HepG2 (cell line): ENCODE measurements around the gene MACROD2. TPM values are rescaled to one million over a fixed set of nuclear protein-coding genes. Genes with fewer than 3 reads are reported as not detected.

Source experiments
- AFF4 ChIP-seq: sonication (generic); formaldehyde crosslinking; IDR thresholded peaks from 2 replicates; pipeline ENCODE4 v1.4.0; 2020; ENCODE audit warnings: missing genetic modification reagents
- CC2D1A ChIP-seq: sonication (generic); formaldehyde crosslinking; IDR thresholded peaks from 2 replicates; pipeline ENCODE4 v1.8.1; 2023; ENCODE audit warnings: mild to moderate bottlenecking, missing genetic modification reagents
- HNF4G ChIP-seq, 2 experiments: sonication (generic) in 1 of 2; formaldehyde crosslinking in 1 of 2; IDR thresholded peaks; 2 replicates each; pipeline versions ENCODE4 v1.4.0 to v1.6.1; 2011 to 2020; ENCODE audit warnings: borderline replicate concordance in 2 of 2, low read depth in 2 of 2, mild to moderate bottlenecking in 2 of 2, low read length in 1 of 2, missing genetic modification reagents in 1 of 2, moderate library complexity in 1 of 2
- HNRNPUL1 ChIP-seq: fragments of 200-400 bp; formaldehyde crosslinking; IDR thresholded peaks from 2 replicates; pipeline ENCODE4 v1.6.1; 2017; ENCODE audit warnings: low read depth, mild to moderate bottlenecking, low read length, moderate library complexity
- MEF2D ChIP-seq: sonication (generic); formaldehyde crosslinking; IDR thresholded peaks from 2 replicates; pipeline ENCODE4 v1.5.1; 2020; ENCODE audit warnings: mild to moderate bottlenecking, missing genetic modification reagents
- SAFB2 ChIP-seq: sonication (generic); formaldehyde crosslinking; IDR thresholded peaks from 2 replicates; pipeline ENCODE4 v1.5.1; 2020; ENCODE audit warnings: missing genetic modification reagents, low read depth, mild to moderate bottlenecking, borderline replicate concordance
- SOX13 ChIP-seq, 3 experiments: fragments of 450-650 bp in 1 of 3; sonication (generic) in 1 of 3; formaldehyde crosslinking in 1 of 3; IDR thresholded peaks in 2 of 3; conservative IDR thresholded peaks in 1 of 3; 2 replicates each; pipeline versions ENCODE4 v1.5.0 to v1.6.1; 2016 to 2020; ENCODE audit warnings: antibody characterized with exemption in 1 of 3, mild to moderate bottlenecking in 1 of 3, missing compliant biosample characterization in 1 of 3, missing genetic modification reagents in 1 of 3, moderate library complexity in 1 of 3
- SP140L ChIP-seq: sonication (generic); formaldehyde crosslinking; IDR thresholded peaks from 2 replicates; pipeline ENCODE4 v1.4.0; 2020; ENCODE audit warnings: missing genetic modification reagents, borderline replicate concordance
- TBP ChIP-seq: sonication (generic); formaldehyde crosslinking; IDR thresholded peaks from 2 replicates; pipeline ENCODE4 v1.5.0; 2020; ENCODE audit warnings: missing genetic modification reagents
- ZBTB10 ChIP-seq: sonication (generic); formaldehyde crosslinking; IDR thresholded peaks from 2 replicates; pipeline ENCODE4 v1.4.0; 2020; ENCODE audit warnings: missing genetic modification reagents, borderline replicate concordance
- ZKSCAN1 ChIP-seq: fragments of 150-350 bp; IDR thresholded peaks from 2 replicates; pipeline ENCODE4 v1.6.1; 2014; ENCODE audit warnings: low read length
- ZNF124 ChIP-seq: sonication (generic); formaldehyde crosslinking; IDR thresholded peaks from 2 replicates; pipeline ENCODE4 v1.4.0; 2020; ENCODE audit warnings: missing genetic modification reagents
- ZNF232 ChIP-seq: sonication (generic); formaldehyde crosslinking; IDR thresholded peaks from 2 replicates; pipeline ENCODE4 v1.4.0; 2020; ENCODE audit warnings: missing genetic modification reagents, borderline replicate concordance
- ZNF768 ChIP-seq: sonication (generic); formaldehyde crosslinking; IDR thresholded peaks from 2 replicates; pipeline ENCODE4 v1.4.0; 2020; ENCODE audit warnings: missing genetic modification reagents
- polyA plus RNA-seq, 8 experiments: library from polyadenylated mRNA; depleted of rRNA in 3 of 8; stranded (reverse) in 7 of 8; unstranded in 1 of 8; fragments of >200 nt; fragmentation: Illumina TruSeq in 4 of 8; extraction: Trizol in 4 of 8; gene quantifications; 2 replicates each; pipeline versions ENCODE4 v1.2.1 to v1.2.3, GENCODE V29; 2011 to 2016; ENCODE audit warnings: low read depth in 4 of 8, missing spikeins in 1 of 8, mixed read lengths in 1 of 8; ENCODE audit not compliant: insufficient read depth in 1 of 8
- total RNA-seq, 5 experiments: library from RNA; depleted of rRNA; stranded (reverse); fragments of >200 nt; fragmentation: Illumina TruSeq; extraction: Trizol; gene quantifications; 2 replicates each; pipeline ENCODE4 v1.2.3, GENCODE V29; 2016; ENCODE audit warnings: low read depth in 1 of 5
- TF ChIP-seq, protein P1 (sequence below): sonication (generic); formaldehyde crosslinking; IDR thresholded peaks from 2 replicates; pipeline ENCODE4 v1.5.1; 2020; ENCODE audit warnings: mild to moderate bottlenecking, missing genetic modification reagents
- TF ChIP-seq, protein P2 (sequence below): IDR thresholded peaks from 2 replicates; pipeline ENCODE4 v1.6.1; 2012; ENCODE audit warnings: inconsistent platforms
- TF ChIP-seq, protein P3 (sequence below): sonication (generic); formaldehyde crosslinking; IDR thresholded peaks from 2 replicates; pipeline ENCODE4 v1.4.0; 2020; ENCODE audit warnings: missing genetic modification reagents

The MACROD2 gene
- total and polyA plus RNA-seq, 2 of the 13 experiments (the other 11 are each of a cell fraction or from before 2014, with no cell fraction given) = 0.13 to 0.51 TPM

GRCh38 chr20:14979453-14979986, 984.2 kb downstream of the MACROD2 start (continued):
- no peak for TF ChIP-seq SAFB2
- no peak for TF ChIP-seq ZNF124
- TF ChIP-seq CC2D1A (CRISPR knock-in tag) = no peak
- TF ChIP-seq ZKSCAN1 = no peak
- TF ChIP-seq, protein P1, sequence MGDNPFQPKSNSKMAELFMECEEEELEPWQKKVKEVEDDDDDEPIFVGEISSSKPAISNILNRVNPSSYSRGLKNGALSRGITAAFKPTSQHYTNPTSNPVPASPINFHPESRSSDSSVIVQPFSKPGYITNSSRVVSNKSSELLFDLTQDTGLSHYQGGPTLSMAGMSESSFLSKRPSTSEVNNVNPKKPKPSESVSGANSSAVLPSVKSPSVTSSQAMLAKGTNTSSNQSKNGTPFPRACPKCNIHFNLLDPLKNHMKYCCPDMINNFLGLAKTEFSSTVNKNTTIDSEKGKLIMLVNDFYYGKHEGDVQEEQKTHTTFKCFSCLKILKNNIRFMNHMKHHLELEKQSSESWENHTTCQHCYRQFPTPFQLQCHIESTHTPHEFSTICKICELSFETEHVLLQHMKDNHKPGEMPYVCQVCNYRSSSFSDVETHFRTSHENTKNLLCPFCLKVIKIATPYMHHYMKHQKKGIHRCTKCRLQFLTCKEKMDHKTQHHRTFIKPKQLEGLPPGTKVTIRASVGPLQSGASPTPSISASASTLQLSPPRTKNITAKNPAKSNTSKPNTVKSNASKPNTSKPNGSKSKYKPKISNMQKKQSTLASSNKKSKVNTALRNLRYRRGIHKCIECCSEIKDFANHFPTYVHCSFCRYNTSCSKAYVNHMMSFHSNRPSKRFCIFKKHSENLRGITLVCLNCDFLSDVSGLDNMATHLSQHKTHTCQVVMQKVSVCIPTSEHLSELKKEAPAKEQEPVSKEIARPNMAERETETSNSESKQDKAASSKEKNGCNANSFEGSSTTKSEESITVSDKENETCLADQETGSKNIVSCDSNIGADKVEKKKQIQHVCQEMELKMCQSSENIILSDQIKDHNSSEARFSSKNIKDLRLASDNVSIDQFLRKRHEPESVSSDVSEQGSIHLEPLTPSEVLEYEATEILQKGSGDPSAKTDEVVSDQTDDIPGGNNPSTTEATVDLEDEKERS (CRISPR knock-in tag) = peak; percentile 88; the same call in 1 of the 2 replicates
- TF ChIP-seq ZBTB10 = no peak
- TF ChIP-seq ZNF232 (CRISPR knock-in tag) = no peak
- TF ChIP-seq, protein P2, sequence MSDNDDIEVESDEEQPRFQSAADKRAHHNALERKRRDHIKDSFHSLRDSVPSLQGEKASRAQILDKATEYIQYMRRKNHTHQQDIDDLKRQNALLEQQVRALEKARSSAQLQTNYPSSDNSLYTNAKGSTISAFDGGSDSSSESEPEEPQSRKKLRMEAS = 0 out of 2 replicates have a peak, but pooled peaks have one; percentile 34
- TF ChIP-seq, protein P3, sequence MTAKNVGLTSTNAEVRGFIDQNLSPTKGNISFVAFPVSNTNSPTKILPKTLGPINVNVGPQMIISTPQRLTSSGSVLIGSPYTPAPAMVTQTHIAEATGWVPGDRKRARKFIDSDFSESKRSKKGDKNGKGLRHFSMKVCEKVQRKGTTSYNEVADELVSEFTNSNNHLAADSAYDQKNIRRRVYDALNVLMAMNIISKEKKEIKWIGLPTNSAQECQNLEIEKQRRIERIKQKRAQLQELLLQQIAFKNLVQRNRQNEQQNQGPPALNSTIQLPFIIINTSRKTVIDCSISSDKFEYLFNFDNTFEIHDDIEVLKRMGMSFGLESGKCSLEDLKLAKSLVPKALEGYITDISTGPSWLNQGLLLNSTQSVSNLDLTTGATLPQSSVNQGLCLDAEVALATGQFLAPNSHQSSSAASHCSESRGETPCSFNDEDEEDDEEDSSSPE = no peak
- TF ChIP-seq ZNF768 (CRISPR knock-in tag) = no peak
- TF ChIP-seq AFF4 (CRISPR knock-in tag) = no peak
- peak; percentile 81 for TF ChIP-seq SOX13 (IDR thresholded peaks at IDR 0.05)
- TF ChIP-seq SOX13 (CRISPR knock-in tag; conservative IDR thresholded peaks at IDR 0.05 in 1 of 2, IDR thresholded peaks at IDR 0.05 in 1 of 2) = peak in 1 of 2 experiments; percentile 99; a peak in 2 of 4 replicates
- no peak for TF ChIP-seq HNRNPUL1
- no peak for TF ChIP-seq TBP (CRISPR knock-in tag)
- peak; percentile 91 for TF ChIP-seq MEF2D
- peak; percentile 68 for TF ChIP-seq HNF4G (IDR thresholded peaks at IDR 0.05; ENCODE audit: borderline replicate concordance, low read depth, low read length)
- no peak; the same call in 1 of the 2 replicates for TF ChIP-seq HNF4G (CRISPR knock-in tag; IDR thresholded peaks at IDR 0.05; ENCODE audit: borderline replicate concordance, low read depth)
- no peak for TF ChIP-seq SP140L
